CD4-positive, alpha-beta T cell treated with Interleukin-6 for 4 hours (primary cell): ENCODE data around the gene CKMT2.
A peak's percentile ranks its signal among the peaks of the same experiment; 100 is the strongest.

Source experiments
- DNase-seq: peaks from one replicate; pipeline ENCODE4 v3.0.0-alpha.2; 2020; ENCODE audit warnings: mixed read lengths

CKMT2 gene

GRCh38 chr5:81233080-81233634 lies at the start of gene CKMT2:
TSS of gene CKMT2 (plus strand) at chr5:81233322. CDS start at chr5:81251133, 17,811 bp downstream.
- DNase-seq, result no peak

DNA sequence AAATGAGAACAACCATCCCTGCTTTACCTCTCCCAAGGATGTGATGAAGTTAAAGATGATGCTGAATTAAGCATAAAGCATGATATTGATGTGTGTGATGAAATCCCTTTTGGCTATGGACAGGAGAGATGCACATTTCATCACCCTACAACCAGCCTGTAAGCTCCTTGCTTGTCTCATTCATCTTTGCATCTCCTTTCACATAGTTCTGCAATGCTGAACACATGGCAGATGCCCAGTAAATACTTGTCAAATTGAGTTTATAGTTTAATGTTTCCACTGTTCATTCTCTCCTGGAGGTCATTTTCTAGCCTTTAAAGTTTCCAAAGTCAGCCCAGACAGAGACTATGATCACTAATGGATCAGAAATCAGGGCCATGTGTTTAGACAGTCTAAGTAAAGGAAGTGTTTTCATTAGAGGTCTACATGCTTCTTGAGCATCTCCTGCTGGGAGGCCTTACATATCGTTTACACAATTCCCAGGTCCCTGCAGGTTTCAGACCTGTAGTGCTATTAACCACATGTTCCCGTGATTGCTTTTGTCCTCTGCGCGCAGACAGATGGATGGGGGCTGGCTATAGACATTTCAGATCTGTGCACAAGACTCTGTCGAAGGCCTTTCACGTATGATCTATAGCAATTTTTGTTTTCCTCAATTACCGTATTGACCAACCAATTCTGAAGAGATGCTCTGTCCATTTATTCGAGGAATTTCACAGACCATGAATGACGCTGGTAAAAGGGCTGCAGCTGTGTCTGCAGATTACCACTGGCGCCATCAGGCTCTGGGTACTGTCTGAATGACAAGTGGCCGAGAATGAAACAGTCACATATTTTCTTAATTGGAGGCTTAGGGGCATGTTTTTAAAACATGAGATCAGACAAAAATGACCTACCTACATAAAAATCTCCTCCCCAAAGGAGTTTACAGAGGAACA lies 49.0 kb upstream of the CKMT2 start:
- DNase-seq, result no peak

DNA sequence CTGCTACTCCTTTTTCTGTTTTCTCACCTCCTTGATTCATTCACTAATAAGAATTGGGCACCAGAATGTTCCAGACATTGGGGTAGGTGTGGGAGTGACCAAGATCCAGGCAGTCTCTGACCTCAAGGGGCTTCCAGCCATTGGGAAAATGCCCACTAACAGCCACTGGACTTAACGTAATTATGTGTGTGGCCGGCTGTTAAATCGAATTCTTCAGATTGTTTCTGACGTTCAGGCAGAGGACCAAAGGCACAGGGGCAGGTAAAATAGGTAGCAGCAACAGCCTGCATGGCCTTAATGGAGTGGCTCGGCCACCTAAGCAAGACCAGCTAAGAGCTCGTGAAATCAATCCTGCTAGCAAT lies 48.4 kb upstream of the CKMT2 start:
- DNase-seq, result no peak

- DNase-seq, result no peak
Observed at GRCh38 chr5:81187885-81188284, 45.2 kb upstream of the CKMT2 start.

GRCh38 chr5:81188962-81189361 lies 44.2 kb upstream of the CKMT2 start:
- DNase-seq, result no peak

DNA sequence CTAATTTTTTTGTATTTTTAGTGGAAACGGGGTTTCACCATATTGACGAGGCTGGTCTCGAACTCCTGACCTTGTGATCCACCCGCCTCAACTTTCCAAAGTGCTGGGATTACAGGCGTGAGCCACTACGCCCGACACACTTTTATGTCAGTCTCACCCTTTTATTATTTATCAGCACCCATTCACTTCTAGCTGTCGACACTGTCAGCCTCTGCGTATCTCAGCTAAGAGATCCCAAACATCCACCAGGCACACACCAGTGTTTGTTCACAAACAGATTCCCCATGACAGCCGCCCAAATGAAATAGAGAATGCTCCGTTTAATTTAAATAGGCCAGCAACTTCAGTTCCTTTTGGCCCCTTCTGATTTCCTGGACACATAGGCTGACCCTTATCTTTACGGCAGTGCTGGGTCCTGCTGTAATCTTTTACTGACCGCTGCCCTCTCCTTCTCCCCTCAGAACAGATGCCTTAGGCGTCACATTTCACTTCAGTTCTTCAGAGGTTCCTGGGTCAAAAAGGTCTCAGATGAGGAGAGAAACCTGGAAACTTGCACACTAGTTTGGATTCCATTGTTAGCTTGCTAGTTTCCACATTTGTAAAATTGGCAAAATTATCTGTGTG lies 43.1 kb upstream of the CKMT2 start:
- DNase-seq, result no peak

GRCh38 chr5:81191726-81192372 lies 41.3 kb upstream of the CKMT2 start:
- DNase-seq, result no peak

DNA sequence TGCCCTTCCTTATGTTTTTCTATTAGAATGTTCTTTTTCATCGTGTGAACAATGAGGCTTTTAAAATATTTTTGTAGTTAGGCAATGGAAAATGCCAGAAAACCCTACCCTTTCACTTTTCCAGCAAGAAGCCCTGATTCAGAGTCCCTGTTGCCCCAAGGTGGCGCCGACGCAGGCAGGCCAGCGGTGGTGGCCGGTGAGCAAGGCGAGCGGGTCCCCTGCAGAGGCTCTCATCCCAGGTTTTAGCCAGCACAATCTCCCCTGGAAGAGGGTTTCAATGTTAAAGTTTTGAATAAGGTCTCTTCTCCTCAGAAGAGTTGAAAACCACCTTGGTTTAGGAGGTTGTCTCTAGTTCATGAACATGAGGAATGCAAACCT lies 40.8 kb upstream of the CKMT2 start:
- DNase-seq, result no peak

- DNase-seq, result peak; percentile 86
Observed at GRCh38 chr5:81194633-81195334, 38.3 kb upstream of the CKMT2 start.

DNA sequence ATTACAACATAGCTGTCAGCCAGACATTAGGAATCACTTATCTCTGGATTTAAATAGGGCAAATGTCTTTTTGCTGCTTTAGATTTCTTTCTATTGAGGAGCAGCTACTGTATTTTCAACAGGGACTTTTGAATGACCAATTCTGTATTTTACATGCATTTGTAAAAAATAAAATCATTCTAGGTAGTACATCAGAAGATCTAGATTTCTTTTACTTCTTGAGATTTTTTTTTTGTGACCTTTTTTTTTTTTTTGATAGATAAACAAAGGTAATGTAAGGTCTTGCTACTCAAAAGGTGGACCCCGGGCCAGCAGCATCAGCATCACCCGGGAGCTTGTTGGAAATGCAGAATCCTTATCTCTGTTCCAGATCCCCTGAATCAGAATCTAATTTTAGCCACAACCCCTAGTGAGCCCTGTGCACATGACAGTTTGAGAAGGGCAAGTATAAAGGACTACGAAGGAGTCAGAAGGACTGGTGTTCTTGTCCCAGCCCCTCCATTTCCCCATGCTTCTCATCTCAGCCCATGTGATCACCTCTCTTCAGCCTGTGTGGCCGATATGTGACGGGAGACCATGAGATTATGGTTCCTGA lies 37.7 kb upstream of the CKMT2 start:
- no peak for DNase-seq

- no peak for DNase-seq
Observed at GRCh38 chr5:81202655-81203054, 30.5 kb upstream of the CKMT2 start.

DNA sequence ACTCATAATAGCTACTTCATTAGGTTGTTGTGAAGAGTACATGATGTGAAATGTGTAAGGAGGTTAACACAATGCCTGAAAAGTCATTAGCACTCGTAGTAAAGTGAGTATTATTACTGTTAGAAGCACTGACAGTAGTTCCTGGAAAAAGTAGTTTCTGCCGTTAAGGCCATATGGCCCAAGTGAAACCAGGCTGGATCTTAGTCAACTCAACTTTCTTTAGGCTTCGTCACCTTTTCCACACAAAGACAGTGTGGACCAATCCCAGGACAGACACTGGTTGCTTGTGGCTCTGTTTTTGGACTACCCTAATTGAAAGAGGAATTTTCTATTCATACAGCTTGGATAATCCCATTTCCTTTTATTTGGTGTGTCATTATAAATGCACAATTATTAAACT lies 29.4 kb upstream of the CKMT2 start:
- DNase-seq, result no peak

- no peak for DNase-seq
Observed at GRCh38 chr5:81204205-81204604, 28.9 kb upstream of the CKMT2 start.

- no peak for DNase-seq
Observed at GRCh38 chr5:81205058-81205457, 28.1 kb upstream of the CKMT2 start.

GRCh38 chr5:81207009-81207408 lies 26.1 kb upstream of the CKMT2 start:
- DNase-seq, result no peak

DNA sequence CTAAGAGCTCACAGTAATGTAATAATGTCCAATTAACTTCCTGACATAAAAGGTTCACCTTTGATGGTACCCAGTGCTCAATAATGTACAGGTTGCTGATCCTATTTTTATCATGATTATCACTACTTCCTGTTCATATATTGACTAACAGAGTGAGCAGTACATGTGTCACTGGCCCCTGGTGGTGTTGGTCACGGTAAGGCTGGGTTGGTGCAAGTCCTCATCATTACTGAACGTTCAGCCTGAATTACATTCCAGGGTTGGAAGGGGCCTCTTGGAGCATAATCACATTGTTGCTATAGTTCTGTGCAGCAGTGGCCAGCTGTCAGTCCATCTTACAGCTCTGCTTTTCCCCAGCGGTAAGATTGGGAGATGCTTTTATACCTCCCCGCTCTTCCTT lies 24.2 kb upstream of the CKMT2 start:
- DNase-seq, result no peak

- no peak for DNase-seq
Observed at GRCh38 chr5:81209386-81209785, 23.7 kb upstream of the CKMT2 start.

DNA sequence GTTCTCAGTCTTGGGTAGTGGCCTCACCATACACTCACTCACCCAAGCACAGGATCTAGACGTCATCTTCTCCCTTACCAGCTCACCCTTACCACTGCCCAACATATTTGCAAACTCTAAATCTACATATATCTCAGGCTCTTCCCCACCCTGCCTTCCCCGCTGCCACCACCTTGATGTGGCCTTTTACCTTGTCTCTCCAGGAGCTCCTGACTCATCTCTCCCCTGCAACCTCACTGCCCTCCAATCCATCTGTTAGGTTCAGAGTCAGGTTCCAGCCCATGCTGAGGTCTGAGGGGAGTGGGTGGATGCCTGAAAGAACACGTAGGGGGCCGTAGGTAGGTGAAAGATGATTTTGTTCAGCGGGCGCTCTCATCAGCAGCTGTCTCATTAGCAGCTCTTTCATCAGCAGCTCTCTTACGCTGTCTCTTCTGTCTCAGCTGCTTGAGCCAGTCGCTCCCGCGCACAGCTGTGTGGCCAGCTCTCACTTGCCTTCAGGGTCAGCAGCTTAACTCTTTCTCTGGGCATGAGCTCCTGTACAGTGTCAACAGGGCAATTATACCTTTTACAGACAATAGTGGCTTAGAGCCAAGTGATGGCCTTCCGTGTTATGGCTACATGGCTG lies 23.1 kb upstream of the CKMT2 start:
- no peak for DNase-seq

DNA sequence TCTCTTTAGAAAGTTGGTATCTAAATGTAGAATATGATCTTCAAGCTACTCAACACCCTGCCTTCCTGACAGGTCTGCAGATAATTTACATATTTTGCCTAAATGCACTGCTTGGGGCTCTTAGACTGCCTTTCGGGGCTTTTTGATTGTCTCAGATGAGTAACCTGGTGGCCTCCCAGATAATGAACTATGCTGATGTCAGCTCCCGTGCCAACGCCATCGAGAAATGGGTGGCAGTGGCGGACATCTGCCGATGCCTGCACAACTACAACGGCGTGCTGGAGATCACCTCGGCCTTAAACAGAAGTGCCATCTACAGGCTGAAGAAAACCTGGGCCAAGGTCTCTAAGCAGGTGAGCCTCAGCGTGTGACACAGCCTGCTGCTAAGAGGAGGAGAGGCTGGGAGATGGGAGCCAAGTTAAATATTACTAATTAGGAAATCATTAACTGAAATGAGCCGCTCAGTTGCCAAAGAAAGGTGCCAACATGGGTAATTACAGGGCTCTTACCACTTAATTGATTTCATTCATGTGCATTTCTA lies 20.8 kb upstream of the CKMT2 start:
- DNase-seq, result no peak

GRCh38 chr5:81213070-81213469 lies 20.1 kb upstream of the CKMT2 start:
- DNase-seq, result no peak

DNA sequence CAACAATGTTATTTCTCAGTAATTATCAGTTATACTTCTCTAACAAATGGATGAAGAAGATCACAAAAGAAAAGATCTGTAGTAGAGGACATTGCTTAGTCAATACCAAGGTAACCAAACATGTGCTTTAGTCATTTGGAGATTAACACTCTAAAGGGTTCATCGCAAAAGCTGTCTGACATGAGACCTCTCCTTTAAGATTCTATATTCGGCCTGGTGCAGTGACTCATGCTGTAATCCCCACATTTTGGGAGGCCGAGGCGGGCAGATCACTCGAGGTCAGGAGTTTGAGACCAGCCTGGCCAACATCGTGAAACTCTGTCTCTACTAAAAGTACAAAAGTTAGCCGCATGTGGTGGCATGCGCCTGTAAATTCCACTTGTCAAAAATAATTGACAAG lies 18.3 kb upstream of the CKMT2 start:
- DNase-seq, result no peak

DNA sequence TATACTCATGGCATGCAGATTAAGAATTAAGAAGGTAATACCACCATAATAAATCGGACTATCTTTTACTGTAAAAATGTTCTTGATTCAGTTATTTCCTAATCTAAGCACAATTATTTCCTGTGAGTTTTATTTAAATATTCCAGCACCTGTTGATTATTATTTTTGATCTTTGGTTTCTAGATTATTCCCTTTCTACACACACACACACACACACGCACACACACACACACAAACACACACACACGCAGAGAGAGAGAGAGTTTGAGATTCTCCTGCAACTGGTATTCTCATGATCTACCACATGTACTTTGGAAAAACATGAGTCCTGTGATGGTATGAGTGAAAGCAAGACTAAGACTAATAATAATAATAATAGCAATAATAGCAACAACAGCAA lies 17.0 kb upstream of the CKMT2 start:
- DNase-seq, result no peak
